ENCODE data around the gene MRPL49. TPM values are rescaled to one million over a fixed set of nuclear protein-coding genes. Genes with fewer than 3 reads are reported as not detected.
A peak's percentile ranks its signal among the peaks of the same experiment; 100 is the strongest.

MRPL49 gene
- total and polyA plus RNA-seq, 2 of the 13 experiments (the other 11 are each of a cell fraction or from before 2014, with no cell fraction given): 39.2 to 53.3 TPM

DNA sequence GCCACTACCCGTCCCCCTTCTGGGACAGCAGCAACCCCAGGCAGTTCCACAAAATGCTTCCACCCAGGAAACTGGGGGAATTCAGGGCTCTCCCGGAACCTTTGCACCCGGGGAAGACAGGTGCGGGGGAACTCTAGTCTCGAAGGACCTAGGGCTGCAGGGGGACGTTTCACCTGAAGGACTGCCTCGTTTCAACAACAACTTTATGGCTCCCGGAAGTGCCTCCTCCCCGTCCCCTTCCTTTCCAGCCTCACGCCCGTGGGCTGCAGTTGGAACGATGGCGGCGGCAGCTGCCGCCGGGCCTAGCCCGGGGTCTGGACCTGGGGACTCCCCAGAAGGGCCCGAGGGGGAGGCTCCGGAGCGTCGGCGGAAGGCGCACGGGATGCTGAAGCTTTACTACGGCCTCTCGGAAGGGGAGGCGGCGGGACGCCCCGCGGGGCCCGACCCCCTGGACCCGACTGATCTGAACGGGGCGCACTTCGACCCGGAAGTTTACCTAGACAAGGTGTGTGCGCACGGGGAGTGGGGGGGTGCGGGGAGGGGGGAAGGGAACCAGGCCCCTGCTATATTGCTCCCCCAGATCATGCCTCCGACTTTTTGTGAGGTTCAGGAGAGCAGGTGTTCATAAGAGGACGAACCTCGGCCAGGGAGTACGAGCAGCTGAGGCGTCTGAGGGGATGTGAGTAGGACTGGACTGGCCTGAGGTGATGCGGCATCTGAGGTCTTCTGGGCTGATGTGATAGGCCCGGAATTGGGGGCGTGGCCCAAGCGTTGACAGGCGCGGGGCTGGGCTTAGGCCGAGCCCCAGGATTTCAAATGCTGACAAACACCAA lies 25.9 kb upstream of the MRPL49 start, which contains the start of gene VPS51 (continued):
- TF ChIP-seq SALL1 (CRISPR knock-in tag; IDR thresholded peaks at IDR 0.05): peak; percentile 74
- TF ChIP-seq ZNF781 (CRISPR knock-in tag; IDR thresholded peaks at IDR 0.05; ENCODE audit: borderline replicate concordance, not compliant biosample characterization): peak; percentile 67
- TF ChIP-seq ZFP41 (CRISPR knock-in tag; IDR thresholded peaks at IDR 0.05; ENCODE audit: borderline replicate concordance): no peak
- TF ChIP-seq ZNF891 (CRISPR knock-in tag; IDR thresholded peaks at IDR 0.05): peak; percentile 83; the same call in 1 of the 2 replicates
- no peak for TF ChIP-seq CEBPB (IDR thresholded peaks at IDR 0.05; ENCODE audit: borderline replicate concordance, low read depth, low read length)
- TF ChIP-seq ZFP36L1 (CRISPR knock-in tag; IDR thresholded peaks at IDR 0.05): no peak
- no peak for TF ChIP-seq PAWR (CRISPR knock-in tag; IDR thresholded peaks at IDR 0.05; ENCODE audit: borderline replicate concordance)
- TF ChIP-seq, protein P1, sequence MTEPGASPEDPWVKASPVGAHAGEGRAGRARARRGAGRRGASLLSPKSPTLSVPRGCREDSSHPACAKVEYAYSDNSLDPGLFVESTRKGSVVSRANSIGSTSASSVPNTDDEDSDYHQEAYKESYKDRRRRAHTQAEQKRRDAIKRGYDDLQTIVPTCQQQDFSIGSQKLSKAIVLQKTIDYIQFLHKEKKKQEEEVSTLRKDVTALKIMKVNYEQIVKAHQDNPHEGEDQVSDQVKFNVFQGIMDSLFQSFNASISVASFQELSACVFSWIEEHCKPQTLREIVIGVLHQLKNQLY (CRISPR knock-in tag; IDR thresholded peaks at IDR 0.05): peak; percentile 37; the same call in 1 of the 2 replicates
- TF ChIP-seq, protein P2, sequence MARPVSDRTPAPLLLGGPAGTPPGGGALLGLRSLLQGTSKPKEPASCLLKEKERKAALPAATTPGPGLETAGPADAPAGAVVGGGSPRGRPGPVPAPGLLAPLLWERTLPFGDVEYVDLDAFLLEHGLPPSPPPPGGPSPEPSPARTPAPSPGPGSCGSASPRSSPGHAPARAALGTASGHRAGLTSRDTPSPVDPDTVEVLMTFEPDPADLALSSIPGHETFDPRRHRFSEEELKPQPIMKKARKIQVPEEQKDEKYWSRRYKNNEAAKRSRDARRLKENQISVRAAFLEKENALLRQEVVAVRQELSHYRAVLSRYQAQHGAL (CRISPR knock-in tag; IDR thresholded peaks at IDR 0.05; ENCODE audit: not compliant biosample characterization): no peak
- no peak; the same call in 1 of the 2 replicates for TF ChIP-seq ZNF761 (CRISPR knock-in tag; conservative IDR thresholded peaks at IDR 0.05)
- no peak; the same call in 1 of the 2 replicates for TF ChIP-seq ZNF749 (CRISPR knock-in tag; IDR thresholded peaks at IDR 0.05; ENCODE audit: borderline replicate concordance)
- no peak for TF ChIP-seq ZNF660 (CRISPR knock-in tag; IDR thresholded peaks at IDR 0.05; ENCODE audit: borderline replicate concordance, low read depth)
- TF ChIP-seq ZNF263 (CRISPR knock-in tag; IDR thresholded peaks at IDR 0.05): peak; percentile 54; the same call in 1 of the 2 replicates
- no peak for TF ChIP-seq CENPT (CRISPR knock-in tag; IDR thresholded peaks at IDR 0.05; ENCODE audit: low read depth)
- peak; percentile 82 for TF ChIP-seq TAF15 (IDR thresholded peaks at IDR 0.05; ENCODE audit: low read depth, low read length, poor library complexity, severe bottlenecking)
- TF ChIP-seq POLR2AphosphoS5 (IDR thresholded peaks at IDR 0.05; ENCODE audit: low read depth, low read length): peak; percentile 87
- peak; percentile 75; the same call in 1 of the 2 replicates for TF ChIP-seq SNAI1 (CRISPR knock-in tag; IDR thresholded peaks at IDR 0.05; ENCODE audit: borderline replicate concordance)
- TF ChIP-seq MTA3 (CRISPR knock-in tag; IDR thresholded peaks at IDR 0.05): no peak
- peak; percentile 51; the same call in 1 of the 2 replicates for TF ChIP-seq ERF (CRISPR knock-in tag; IDR thresholded peaks at IDR 0.05)
- TF ChIP-seq, protein P3, sequence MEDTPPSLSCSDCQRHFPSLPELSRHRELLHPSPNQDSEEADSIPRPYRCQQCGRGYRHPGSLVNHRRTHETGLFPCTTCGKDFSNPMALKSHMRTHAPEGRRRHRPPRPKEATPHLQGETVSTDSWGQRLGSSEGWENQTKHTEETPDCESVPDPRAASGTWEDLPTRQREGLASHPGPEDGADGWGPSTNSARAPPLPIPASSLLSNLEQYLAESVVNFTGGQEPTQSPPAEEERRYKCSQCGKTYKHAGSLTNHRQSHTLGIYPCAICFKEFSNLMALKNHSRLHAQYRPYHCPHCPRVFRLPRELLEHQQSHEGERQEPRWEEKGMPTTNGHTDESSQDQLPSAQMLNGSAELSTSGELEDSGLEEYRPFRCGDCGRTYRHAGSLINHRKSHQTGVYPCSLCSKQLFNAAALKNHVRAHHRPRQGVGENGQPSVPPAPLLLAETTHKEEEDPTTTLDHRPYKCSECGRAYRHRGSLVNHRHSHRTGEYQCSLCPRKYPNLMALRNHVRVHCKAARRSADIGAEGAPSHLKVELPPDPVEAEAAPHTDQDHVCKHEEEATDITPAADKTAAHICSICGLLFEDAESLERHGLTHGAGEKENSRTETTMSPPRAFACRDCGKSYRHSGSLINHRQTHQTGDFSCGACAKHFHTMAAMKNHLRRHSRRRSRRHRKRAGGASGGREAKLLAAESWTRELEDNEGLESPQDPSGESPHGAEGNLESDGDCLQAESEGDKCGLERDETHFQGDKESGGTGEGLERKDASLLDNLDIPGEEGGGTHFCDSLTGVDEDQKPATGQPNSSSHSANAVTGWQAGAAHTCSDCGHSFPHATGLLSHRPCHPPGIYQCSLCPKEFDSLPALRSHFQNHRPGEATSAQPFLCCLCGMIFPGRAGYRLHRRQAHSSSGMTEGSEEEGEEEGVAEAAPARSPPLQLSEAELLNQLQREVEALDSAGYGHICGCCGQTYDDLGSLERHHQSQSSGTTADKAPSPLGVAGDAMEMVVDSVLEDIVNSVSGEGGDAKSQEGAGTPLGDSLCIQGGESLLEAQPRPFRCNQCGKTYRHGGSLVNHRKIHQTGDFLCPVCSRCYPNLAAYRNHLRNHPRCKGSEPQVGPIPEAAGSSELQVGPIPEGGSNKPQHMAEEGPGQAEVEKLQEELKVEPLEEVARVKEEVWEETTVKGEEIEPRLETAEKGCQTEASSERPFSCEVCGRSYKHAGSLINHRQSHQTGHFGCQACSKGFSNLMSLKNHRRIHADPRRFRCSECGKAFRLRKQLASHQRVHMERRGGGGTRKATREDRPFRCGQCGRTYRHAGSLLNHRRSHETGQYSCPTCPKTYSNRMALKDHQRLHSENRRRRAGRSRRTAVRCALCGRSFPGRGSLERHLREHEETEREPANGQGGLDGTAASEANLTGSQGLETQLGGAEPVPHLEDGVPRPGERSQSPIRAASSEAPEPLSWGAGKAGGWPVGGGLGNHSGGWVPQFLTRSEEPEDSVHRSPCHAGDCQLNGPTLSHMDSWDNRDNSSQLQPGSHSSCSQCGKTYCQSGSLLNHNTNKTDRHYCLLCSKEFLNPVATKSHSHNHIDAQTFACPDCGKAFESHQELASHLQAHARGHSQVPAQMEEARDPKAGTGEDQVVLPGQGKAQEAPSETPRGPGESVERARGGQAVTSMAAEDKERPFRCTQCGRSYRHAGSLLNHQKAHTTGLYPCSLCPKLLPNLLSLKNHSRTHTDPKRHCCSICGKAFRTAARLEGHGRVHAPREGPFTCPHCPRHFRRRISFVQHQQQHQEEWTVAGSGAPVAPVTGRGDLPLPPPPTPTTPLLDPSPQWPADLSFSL (CRISPR knock-in tag; IDR thresholded peaks at IDR 0.05): no peak
- TF ChIP-seq ZFP37 (CRISPR knock-in tag; IDR thresholded peaks at IDR 0.05; ENCODE audit: borderline replicate concordance): no peak

All from HepG2 (cell line).